ENCODE measurements around the gene CACYBP.

Gene CACYBP

DNA sequence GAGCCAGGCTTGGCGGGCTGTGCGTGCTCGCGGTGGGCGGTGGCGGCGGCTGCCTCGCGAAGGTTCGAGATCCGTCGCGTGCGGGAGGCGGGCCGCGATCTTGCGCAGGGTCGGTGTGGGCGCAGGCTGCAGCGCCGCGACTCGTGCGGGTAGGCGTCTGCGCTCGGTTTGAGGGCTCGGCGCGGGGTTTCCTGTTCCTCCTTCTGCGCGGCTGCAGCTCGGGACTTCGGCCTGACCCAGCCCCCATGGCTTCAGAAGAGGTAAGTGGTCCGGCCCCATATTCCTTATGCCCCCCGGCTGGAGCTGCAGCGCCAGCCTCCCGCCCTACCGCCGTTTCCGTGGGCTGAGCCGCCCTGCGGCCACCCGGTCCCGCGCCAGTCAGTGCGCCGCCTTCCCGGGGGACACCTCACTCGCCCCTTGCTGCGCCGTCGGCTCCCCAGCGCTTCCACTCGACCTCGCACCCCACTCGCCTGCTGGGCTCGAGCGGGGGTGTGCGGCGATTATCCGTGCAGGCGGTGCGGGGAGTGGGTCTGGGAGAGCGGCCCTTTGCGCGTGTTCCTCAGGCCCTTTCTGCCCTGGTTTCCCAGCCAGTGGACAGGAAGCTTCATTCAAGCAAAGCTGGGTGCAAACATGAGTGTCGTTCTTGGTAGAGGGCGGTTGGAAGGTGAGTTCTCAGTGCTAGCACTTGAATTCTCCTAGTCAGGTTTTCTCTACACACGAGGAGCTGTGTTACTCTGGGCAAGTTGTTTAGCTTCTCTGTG lies at the start of gene CACYBP:
TSS of gene CACYBP (plus strand) at position 12 of the 761 bp plus-strand sequence. CDS start at position 246, 234 bp downstream.
- Histone ChIP-seq H3K9me2 (replicated peaks; ENCODE audit: insufficient read depth, low read length) (no peaks in the 10 kb centered on the region), H3K27ac (ENCODE audit: low read depth, low read length) (peak within 1 kb of the TSS; percentile 94), H2AFZ (ENCODE audit: low read depth, low read length, severe bottlenecking) (peak within 1 kb of the TSS; percentile 83), H3K27me3 (ENCODE audit: low read length) (no peaks in the 10 kb centered on the region), H3K9ac (ENCODE audit: low read length) (peak within 1 kb of the TSS; percentile 98), H3K79me2 (ENCODE audit: insufficient read depth, low read length) (peaks cover 52% of the 10 kb centered on the region), H3K4me3 (ENCODE audit: insufficient read depth, low read length, poor library complexity, severe bottlenecking) (peak within 1 kb of the TSS; percentile 83), H3K4me2 (ENCODE audit: low read depth, low read length, poor library complexity, severe bottlenecking) (peak within 1 kb of the TSS; percentile 88), H3F3A (ENCODE audit: insufficient read depth) (peaks cover 38% of the 10 kb centered on the region; the same call in 1 of the 2 replicates), H3K36me3 (ENCODE audit: low read length) (peaks cover 20% of the 10 kb centered on the region; the same call in 1 of the 2 replicates), H3K9me3 (ENCODE audit: insufficient read depth, low read length) (no peaks in the 10 kb centered on the region), H4K20me1 (ENCODE audit: low read depth, low read length) (peaks cover 10% of the 10 kb centered on the region; the same call in 1 of the 2 replicates)
- no peak for TF ChIP-seq EZH2phosphoT487 (conservative IDR thresholded peaks at IDR 0.05; ENCODE audit: low read length)
- TF ChIP-seq, protein P1, sequence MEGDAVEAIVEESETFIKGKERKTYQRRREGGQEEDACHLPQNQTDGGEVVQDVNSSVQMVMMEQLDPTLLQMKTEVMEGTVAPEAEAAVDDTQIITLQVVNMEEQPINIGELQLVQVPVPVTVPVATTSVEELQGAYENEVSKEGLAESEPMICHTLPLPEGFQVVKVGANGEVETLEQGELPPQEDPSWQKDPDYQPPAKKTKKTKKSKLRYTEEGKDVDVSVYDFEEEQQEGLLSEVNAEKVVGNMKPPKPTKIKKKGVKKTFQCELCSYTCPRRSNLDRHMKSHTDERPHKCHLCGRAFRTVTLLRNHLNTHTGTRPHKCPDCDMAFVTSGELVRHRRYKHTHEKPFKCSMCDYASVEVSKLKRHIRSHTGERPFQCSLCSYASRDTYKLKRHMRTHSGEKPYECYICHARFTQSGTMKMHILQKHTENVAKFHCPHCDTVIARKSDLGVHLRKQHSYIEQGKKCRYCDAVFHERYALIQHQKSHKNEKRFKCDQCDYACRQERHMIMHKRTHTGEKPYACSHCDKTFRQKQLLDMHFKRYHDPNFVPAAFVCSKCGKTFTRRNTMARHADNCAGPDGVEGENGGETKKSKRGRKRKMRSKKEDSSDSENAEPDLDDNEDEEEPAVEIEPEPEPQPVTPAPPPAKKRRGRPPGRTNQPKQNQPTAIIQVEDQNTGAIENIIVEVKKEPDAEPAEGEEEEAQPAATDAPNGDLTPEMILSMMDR (IDR thresholded peaks at IDR 0.05; ENCODE audit: insufficient read depth, low read length, poor library complexity, severe bottlenecking) = no peak

DNA sequence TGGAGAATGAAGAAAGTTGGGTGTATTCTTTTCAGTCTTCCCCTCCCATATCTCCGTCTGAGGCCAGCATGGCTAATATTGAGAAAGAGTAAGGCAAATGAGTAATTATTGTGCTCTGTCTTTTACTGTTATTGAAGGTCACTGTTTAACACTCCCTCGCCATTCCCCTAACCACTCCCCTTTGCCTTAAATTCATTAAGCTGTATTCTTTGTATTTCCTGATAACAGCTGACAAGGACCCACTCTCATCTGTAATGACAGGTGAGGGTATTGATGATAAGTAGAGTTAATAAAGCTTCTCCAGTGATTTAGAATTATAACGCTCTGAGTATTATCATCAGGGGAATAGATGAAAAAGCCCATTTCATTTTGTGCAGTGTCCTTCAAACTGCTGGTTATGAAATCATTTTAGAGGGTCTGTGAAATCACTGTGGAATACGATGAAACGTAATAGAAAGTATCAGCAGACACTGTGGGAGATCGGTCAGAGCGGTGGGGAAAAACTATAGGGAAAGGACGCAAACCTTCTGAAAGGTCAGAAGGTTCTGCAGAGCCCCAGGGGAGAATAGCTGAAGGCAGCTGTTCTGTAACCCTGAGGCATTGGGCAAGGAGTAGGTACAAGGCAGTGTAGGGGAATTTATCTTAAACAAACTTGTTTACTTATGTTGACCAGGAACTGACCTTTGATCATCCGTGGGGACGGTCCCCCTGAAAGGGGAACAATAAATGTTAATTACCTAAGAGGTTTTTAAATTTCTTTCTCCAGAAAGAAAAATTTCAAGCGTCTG lies 46.3 kb upstream of the CACYBP start:
- Histone ChIP-seq H2AFZ (ENCODE audit: low read depth, low read length, severe bottlenecking) (no peak overlapping the region), H3K36me3 (ENCODE audit: low read length) (peaks cover 12% of the 10 kb centered on the region), H3K9me2 (replicated peaks; ENCODE audit: insufficient read depth, low read length) (no peaks in the 10 kb centered on the region), H3K27ac (ENCODE audit: low read depth, low read length) (0 out of 2 replicates have a peak overlapping the region, but pooled peaks have one; percentile 3), H3K9ac (ENCODE audit: low read length) (no peak overlapping the region), H3K4me2 (ENCODE audit: low read depth, low read length, poor library complexity, severe bottlenecking) (peak overlapping the region; percentile 31), H4K20me1 (ENCODE audit: low read depth, low read length) (no peaks in the 10 kb centered on the region), H3K27me3 (ENCODE audit: low read length) (no peaks in the 10 kb centered on the region), H3F3A (ENCODE audit: insufficient read depth) (no peaks in the 10 kb centered on the region), H3K9me3 (ENCODE audit: insufficient read depth, low read length) (no peaks in the 10 kb centered on the region), H3K4me3 (ENCODE audit: insufficient read depth, low read length, poor library complexity, severe bottlenecking) (no peak overlapping the region), H3K79me2 (ENCODE audit: insufficient read depth, low read length) (peaks cover 14% of the 10 kb centered on the region; the same call in 1 of the 2 replicates)
- no peak for TF ChIP-seq EZH2phosphoT487 (conservative IDR thresholded peaks at IDR 0.05; ENCODE audit: low read length)
- TF ChIP-seq, protein P1 (IDR thresholded peaks at IDR 0.05; ENCODE audit: insufficient read depth, low read length, poor library complexity, severe bottlenecking) = no peak

DNA sequence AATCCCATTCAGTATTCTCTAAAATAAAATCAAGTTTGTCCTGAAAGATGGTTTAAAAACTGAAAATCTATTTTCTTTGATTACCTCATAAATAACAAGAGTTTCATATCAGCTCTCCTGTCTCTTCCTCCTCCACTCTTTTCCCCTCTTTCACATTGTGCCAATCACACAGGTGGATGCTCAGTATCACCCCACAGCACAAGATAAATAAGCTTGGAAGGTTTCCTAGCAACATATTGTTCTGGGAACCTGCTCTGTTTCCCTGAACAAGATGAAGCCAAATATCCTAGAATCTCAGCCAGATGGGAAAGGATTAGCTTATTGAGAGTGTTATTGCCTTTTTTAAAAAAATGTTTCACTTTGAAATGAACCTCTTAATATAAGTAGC lies 45.7 kb upstream of the CACYBP start:
- no peak overlapping the region for H3K4me3 ChIP-seq (ENCODE audit: insufficient read depth, low read length, poor library complexity, severe bottlenecking)
- peaks cover 18% of the 10 kb centered on the region for H3K36me3 ChIP-seq (ENCODE audit: low read length)
- no peaks in the 10 kb centered on the region for H3K27me3 ChIP-seq (ENCODE audit: low read length)
- peak overlapping the region; percentile 31 for H3K4me2 ChIP-seq (ENCODE audit: low read depth, low read length, poor library complexity, severe bottlenecking)
- H3K9me2 ChIP-seq (replicated peaks; ENCODE audit: insufficient read depth, low read length) = no peaks in the 10 kb centered on the region
- no peaks in the 10 kb centered on the region for H4K20me1 ChIP-seq (ENCODE audit: low read depth, low read length)
- no peak overlapping the region for H3K9ac ChIP-seq (ENCODE audit: low read length)
- H2AFZ ChIP-seq (ENCODE audit: low read depth, low read length, severe bottlenecking) = no peak overlapping the region
- no peaks in the 10 kb centered on the region for H3F3A ChIP-seq (ENCODE audit: insufficient read depth)
- H3K79me2 ChIP-seq (ENCODE audit: insufficient read depth, low read length) = peaks cover 14% of the 10 kb centered on the region; the same call in 1 of the 2 replicates
- no peak for TF ChIP-seq EZH2phosphoT487 (conservative IDR thresholded peaks at IDR 0.05; ENCODE audit: low read length)
- H3K27ac ChIP-seq (ENCODE audit: low read depth, low read length) = peak overlapping the region; percentile 48; the same call in 1 of the 2 replicates
- no peaks in the 10 kb centered on the region for H3K9me3 ChIP-seq (ENCODE audit: insufficient read depth, low read length)
